GM21390 (cell line): ENCODE measurements around the gene C9.
"Not testable (repeated sequence)": the region's sequence is repeated elsewhere in the genome, so short reads cannot be mapped to it uniquely, and the experiment has no call there.

Source experiments
- ATAC-seq: cut with Tn5 transposase; IDR thresholded peaks from one replicate; pipeline ENCODE4 v1.9.1; 2021; ENCODE audit not compliant: unreplicated experiment

The C9 gene

DNA sequence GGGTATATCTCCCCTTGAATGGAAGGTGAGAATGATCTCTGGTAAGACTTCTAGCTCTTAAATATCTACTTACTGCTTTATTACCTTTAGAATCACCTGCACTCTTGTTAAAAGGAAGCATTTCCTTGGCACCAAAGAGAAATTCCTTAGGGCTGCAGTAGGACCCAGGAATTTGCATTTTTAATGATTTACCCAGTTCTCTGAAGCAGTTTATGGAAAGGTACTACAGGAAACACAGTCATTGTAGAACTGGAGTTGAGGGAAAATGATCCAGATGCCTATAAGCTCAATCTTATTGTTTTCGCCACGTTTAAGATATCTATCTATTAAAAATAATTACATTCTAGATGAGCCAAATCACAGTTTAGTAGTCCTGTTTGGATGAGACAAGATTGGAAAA, 9.5 kb upstream of the C9 start:
- no peak for ATAC-seq

- ATAC-seq = no peak
These were observed 7.0 kb upstream of the C9 start for GRCh38 chr5:39371367-39371635.

GRCh38 chr5:39370555-39371366, 6.5 kb upstream of the C9 start:
- no peak for ATAC-seq

- ATAC-seq = no peak
These were observed 5.0 kb upstream of the C9 start for GRCh38 chr5:39369123-39369815.

DNA sequence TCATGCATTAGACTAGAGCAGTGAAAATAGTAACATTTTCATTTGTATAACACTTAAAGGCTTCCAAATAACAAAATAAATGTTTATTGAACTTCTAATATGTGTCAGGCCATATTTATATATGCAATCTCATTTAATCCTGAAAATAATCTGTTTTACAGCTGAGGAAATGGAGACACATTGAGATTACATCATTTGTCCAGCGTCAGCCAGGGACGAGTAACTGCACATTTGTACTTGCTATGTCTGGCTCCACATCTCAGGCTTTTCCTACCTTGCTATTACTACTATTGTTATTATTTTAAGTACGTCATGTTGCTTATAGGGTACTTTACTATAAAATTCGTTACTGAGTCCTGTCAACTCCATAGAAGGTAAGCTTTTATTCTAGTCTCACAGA, 3.8 kb upstream of the C9 start:
- ATAC-seq = no peak

- ATAC-seq = no peak
These were observed 3.4 kb upstream of the C9 start for GRCh38 chr5:39367711-39368110.

GRCh38 chr5:39363217-39363616, 1.1 kb downstream of the C9 start:
- ATAC-seq = no peak

- ATAC-seq = no peak
These were observed 1.6 kb downstream of the C9 start for GRCh38 chr5:39362646-39363045.

- no peak for ATAC-seq
These were observed 3.0 kb downstream of the C9 start for GRCh38 chr5:39361306-39361705.

DNA sequence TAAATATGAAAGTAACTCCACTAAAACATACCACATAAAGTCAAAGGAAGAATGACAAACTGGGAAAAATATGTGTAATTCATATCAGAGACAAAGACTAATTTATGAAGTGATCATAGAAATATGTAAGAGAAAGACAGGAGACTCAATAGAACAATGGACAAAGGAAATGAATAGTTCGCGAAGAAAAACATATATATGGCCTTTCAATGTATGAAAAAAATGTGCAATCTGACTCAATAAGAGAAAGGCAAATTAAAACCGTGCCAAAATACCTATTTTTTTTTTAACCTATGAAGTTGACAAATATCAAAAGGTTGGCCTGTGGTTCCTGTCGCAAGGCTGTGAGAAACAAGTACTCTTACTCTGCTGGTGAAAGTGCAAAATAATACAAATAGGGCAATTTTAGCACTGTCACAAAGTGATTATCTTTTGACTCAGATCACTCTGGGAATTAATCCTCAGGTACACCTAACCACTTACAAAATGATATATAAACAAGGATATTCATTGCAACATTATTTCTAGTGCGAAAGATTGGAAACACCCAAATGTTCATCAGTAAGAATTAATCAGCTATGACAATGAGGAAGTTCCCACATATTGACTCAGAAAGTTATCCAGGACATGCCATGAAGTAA, 3.7 kb downstream of the C9 start:
- no peak for ATAC-seq

- ATAC-seq = no peak
These were observed 8.0 kb downstream of the C9 start for GRCh38 chr5:39356263-39356662.

DNA sequence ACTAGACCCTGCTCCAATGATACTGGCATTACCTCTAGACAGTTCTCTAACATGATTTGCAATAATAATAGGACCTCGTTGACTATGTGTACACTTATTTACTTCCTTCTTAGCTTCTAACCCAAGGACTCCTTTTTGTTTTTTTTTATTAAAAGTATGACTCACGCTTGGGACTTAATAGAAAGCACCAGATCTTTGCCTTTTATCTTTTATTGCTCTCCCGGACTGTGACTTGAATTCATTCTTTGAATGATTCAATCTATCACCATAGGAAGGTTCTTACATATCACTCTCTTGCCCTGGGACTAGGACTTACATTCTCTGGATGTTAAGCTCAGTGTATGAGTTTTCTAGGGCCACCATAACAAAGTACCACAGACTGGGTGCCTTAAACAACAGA, 9.0 kb downstream of the C9 start:
- no peak for ATAC-seq

DNA sequence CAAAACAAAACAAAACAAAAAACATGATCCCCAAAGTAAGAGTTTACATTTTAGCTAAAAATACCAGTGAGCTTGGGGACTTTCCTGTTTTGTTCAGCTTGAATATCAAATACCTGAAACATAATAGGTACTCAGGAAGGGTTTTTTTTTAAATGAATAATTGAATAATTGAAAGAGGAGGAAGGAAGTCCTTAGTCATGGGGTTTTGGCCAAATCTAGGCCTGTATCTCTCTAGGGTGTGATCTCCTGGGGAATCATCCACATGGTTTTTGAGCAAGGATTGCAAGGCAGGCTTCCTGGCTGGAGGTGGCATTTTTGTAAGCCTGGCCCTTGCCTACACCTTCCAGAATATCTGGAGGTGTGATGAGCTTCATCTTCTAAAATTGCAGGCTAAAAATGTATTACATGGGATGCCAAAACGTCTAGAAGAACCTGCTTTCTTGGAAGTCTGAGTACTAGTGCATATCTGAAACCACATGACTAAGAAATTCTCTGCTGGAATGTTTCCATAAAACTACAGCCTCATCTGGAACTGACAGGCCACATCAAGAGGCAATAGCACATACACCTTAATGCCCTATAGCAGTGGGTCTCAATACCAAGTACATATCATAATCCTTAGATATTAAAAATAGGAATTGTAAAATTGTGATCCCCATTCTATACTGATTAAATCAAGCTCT, 10.4 kb downstream of the C9 start:
- ATAC-seq = no peak

- no peak for ATAC-seq
These were observed 11.3 kb downstream of the C9 start for GRCh38 chr5:39352951-39353350.

DNA sequence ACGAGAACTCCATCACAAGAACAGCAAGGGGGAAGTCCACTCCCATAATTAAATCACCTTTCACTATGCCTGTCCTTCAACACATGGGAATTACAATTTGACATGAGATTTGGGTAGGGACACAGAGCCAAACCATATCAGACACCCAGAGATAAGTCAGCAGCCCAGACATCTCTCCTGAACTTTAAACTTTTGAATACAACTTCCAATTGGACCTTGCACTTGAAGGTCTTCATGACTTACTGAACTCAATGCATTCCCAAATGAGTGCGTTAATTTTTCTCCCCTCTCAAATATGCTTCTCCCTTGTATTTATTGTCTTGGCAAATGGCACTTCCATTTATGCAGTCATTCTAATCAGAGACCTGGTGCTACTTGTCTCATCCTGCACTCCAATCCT, 12.1 kb downstream of the C9 start:
- ATAC-seq = no peak

- ATAC-seq = no peak
These were observed 14.8 kb downstream of the C9 start for GRCh38 chr5:39349484-39349883.

DNA sequence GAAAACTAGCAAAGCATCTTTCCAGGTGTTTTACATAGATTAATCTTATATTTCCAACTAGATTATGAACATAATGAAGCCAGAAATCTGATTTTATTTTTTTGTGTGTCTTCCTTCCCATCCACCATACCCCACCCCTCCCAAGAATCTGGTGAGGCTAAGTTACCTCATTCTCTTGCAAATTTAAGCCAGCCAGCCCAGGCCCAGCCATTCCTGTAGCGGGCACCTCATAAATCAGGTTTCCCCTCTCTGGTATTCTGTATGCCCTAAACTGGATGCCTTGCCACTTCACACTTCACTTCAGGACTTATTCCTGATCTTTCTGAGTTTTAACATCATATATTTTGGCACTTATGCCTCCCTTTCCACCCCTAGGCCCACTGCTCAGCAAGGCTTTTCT, 21.8 kb downstream of the C9 start:
- no peak for ATAC-seq

DNA sequence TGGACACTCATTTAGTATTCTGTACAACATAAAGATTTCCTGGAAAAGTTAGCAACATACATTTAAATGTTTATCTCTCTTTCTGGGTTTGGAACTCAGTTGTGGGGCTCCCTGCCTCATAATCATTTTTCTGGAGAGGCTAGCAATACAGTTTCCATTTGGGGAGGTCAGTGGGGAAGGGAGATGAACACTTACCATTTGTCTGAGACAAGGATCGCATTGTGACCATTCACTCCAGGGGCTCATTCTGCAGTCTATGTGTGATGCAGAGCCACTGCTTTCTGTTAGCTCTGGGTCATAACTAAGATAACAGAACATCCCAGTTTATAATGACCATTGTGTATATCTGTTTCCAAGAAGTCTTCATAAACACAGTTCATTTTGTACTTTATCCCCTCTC, 22.4 kb downstream of the C9 start:
- no peak for ATAC-seq

DNA sequence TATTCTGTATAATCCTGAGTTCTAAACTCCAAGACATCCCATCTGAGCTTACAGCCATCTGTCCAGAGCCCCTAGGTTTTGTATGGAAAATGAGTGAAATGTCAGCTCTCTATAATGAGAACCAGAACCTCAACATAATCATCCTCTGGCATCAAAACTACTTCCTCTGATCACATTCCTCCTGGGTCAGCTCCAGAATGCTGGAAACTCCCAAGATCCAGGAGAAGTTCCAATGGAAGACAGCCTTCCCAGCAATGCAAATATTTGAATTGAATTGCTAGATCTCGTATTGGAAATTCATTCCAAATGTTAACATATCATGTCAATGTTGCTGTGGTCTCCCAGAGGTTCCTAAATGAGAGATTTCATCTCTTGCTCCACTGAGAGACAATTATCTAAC, 23.8 kb downstream of the C9 start:
- ATAC-seq = no peak

GRCh38 chr5:39337252-39337915, 26.9 kb downstream of the C9 start:
- ATAC-seq = no peak

GRCh38 chr5:39334296-39334695, 30.0 kb downstream of the C9 start:
- ATAC-seq = not testable (repeated sequence)
